GM13977 (cell line): Measurements from ENCODE around the gene OR51T1.

Experiments used
- DNase-seq: peaks from one replicate; pipeline ENCODE4 v3.0.0; 2012; ENCODE audit warnings: low spot score
- in situ Hi-C: fragments of 300-500 bp; cut with MboI; formaldehyde crosslinking; loops from one replicate; pipeline ENCODE4 v1.12.0; 2022; ENCODE audit warnings: low sequenced_read_pairs, low pct_unique_long_range_greater_than_20kb, mixed read lengths, inconsistent platforms; ENCODE audit not compliant: unreplicated experiment
- TF ChIP-seq, protein P1 (sequence below): IDR thresholded peaks from 2 replicates; pipeline ENCODE4 v1.5.1; 2012; ENCODE audit warnings: mild to moderate bottlenecking, control low read depth; ENCODE audit not compliant: insufficient read depth; ENCODE audit errors: extremely low read depth, missing control alignments

OR51T1 gene

GRCh38 chr11:4891996-4892640, 10.4 kb downstream of the OR51T1 start:
- no peak for DNase-seq
- TF ChIP-seq, protein P1, sequence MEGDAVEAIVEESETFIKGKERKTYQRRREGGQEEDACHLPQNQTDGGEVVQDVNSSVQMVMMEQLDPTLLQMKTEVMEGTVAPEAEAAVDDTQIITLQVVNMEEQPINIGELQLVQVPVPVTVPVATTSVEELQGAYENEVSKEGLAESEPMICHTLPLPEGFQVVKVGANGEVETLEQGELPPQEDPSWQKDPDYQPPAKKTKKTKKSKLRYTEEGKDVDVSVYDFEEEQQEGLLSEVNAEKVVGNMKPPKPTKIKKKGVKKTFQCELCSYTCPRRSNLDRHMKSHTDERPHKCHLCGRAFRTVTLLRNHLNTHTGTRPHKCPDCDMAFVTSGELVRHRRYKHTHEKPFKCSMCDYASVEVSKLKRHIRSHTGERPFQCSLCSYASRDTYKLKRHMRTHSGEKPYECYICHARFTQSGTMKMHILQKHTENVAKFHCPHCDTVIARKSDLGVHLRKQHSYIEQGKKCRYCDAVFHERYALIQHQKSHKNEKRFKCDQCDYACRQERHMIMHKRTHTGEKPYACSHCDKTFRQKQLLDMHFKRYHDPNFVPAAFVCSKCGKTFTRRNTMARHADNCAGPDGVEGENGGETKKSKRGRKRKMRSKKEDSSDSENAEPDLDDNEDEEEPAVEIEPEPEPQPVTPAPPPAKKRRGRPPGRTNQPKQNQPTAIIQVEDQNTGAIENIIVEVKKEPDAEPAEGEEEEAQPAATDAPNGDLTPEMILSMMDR: no peak

DNA sequence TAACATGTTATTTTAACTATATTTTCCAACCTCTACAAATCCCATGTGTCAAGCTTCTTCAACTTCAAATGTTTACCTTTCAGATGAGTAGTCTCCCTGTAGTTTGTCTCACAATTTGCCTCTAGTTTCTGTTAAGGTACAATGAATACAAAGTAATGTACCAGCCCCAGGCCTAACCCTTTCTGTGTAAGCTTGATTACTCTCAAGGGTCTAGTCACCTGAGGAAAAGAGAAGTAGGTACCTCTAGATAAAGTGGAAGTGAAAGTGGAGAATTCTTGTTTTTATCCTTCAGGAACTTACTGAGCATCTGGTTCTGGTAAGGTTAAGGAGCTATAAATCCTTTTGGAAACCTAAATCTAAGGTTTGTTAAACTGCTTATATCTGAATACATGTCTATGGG, 21.8 kb downstream of the OR51T1 start, which contains the start of gene OR51A7:
TSS of gene OR51A7 (plus strand) at position 300 of the 400 bp plus-strand sequence. CDS start 3,587 bp downstream, outside the sequence.
- no peak for DNase-seq
- in situ Hi-C loops: no loop called here
- TF ChIP-seq, protein P1: no peak

More at GRCh38 chr11:4891996-4892640, 10.4 kb downstream of the OR51T1 start:
- in situ Hi-C loops: no loop called here

DNA sequence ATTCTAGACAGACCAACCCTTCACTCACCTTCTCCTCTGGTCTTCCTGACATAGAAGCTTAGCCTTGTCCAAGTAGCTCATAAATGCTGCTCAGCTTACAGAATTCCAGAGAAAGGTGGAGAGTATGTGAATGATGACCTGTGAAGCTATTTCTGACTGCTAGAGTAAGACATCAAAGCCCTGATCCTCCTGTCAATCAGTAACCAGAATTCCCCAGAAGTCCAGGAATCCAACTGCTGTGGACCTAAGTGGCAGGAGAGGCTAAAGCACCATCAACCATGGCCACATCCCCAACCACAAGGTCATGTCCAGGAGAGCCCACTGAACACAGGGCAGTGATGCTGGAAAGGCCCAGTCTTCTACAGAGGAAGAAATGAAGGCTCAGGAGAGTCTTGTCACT, 34.9 kb downstream of the OR51T1 start:
- DNase-seq: no peak
- in situ Hi-C loops: no loop called here
- TF ChIP-seq, protein P1: no peak

GRCh38 chr11:4919250-4919649, 37.5 kb downstream of the OR51T1 start, which contains the start of gene OR51G2:
Gene OR51G2 (minus strand): TSS chr11:4919350. CDS start chr11:4915663, 3,687 bp downstream.
- TF ChIP-seq, protein P1: no peak
- in situ Hi-C loops: no loop called here
- no peak for DNase-seq

DNA sequence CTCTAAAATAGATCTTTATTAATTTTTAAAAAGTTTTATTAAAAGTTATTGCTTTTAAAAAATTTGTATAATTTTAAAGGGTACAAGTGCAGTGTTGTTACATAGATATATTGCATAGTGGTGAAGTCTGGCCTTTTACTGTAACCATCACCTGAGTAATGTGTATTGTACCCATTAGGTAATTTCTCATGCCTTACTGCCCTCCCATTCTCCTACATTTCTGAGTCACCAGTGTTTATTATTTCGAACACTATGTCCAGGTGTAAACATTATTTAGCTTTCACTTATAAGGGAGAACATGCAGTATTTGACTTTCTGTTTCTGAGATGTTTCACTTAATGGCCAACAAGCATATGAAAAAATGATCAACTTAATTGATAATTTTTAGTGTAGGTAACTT, 40.1 kb downstream of the OR51T1 start:
- DNase-seq: no peak
- TF ChIP-seq, protein P1: no peak
- in situ Hi-C loops: no loop called here

DNA sequence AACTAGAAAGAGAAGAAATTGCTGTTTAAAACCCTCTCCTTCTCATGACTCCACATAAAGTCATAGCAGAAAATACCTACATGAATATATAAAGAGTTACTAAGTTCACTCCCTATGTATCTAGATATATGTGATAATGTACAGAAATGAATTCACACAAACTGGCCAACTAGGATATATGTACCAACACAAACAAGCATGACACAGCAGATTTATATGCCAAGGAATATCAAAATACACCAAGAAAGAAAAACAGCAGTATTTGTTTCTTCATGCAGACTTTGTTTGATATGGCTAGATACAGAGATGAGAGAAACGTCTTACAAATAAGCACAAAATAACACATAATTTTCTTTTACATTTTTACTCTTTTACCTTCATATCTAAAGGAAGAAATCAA, 40.6 kb downstream of the OR51T1 start:
- in situ Hi-C loops: no loop called here
- no peak for DNase-seq
- TF ChIP-seq, protein P1: no peak

DNA sequence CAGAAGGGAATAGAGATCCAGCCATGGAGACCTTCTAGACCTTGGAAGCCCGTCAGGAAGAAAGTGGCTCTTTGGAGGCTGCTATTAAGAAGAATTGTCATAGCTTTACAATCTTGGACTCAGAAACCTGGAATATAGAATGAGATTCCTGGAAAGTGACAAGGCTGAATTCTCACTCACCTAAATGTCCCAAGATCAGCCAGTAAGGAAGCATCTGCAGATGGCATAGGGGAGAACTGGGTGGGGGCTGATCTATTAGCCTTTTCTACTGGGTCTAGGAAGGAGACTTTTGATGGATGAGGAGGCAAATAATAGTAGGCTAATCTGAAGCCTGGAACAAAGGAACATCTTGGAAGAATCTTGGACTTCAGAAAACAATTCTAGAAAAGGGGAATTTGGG, 42.5 kb downstream of the OR51T1 start, which contains the start of gene OR51G1:
TSS of gene OR51G1 (minus strand) at position 101 of the 400 bp plus-strand sequence. CDS start at position 101, 0 bp downstream.
- in situ Hi-C loops: no loop called here
- no peak for DNase-seq
- TF ChIP-seq, protein P1: no peak
